KMS-11 (cell line): ENCODE results near the gene CANT1.
"Not testable (repeated sequence)": the region's sequence is repeated elsewhere in the genome, so short reads cannot be mapped to it uniquely, and the experiment has no call there.

ENCODE experiments used
- H2AFZ ChIP-seq: fragments of 200-600 bp; sonication (generic); 2 replicates; pipeline ENCODE4 v1.6.1; 2016; ENCODE audit warnings: antibody characterized with exemption, mixed run types, low read depth
- H3K27ac ChIP-seq: fragments of 200-600 bp; sonication (generic); 2 replicates; pipeline ENCODE4 v1.6.1; 2016; ENCODE audit warnings: mild to moderate bottlenecking, mixed run types
- H3K27me3 ChIP-seq: fragments of 200-600 bp; sonication (generic); 2 replicates; pipeline ENCODE4 v1.6.1; 2017; ENCODE audit warnings: mild to moderate bottlenecking, low read depth, mixed run types, moderate library complexity; ENCODE audit not compliant: insufficient read depth
- H3K36me3 ChIP-seq: fragments of 200-600 bp; sonication (generic); 2 replicates; pipeline ENCODE4 v1.6.1; 2017; ENCODE audit warnings: mild to moderate bottlenecking, mixed run types; ENCODE audit not compliant: insufficient read depth
- H3K4me1 ChIP-seq: fragments of 200-600 bp; sonication (generic); 2 replicates; pipeline ENCODE4 v1.6.1; 2016; ENCODE audit warnings: mild to moderate bottlenecking, low read depth, mixed run types; ENCODE audit not compliant: poor library complexity, severe bottlenecking
- H3K4me2 ChIP-seq: fragments of 200-600 bp; sonication (generic); 2 replicates; pipeline ENCODE4 v1.7.0; 2016; ENCODE audit warnings: mild to moderate bottlenecking, mixed run types
- H3K4me3 ChIP-seq: fragments of 200-600 bp; sonication (generic); IDR thresholded peaks from 2 replicates; pipeline ENCODE4 v1.6.1; 2017; ENCODE audit warnings: low read depth, low read length, mixed read lengths; ENCODE audit not compliant: insufficient read depth
- H3K79me2 ChIP-seq: fragments of 200-600 bp; sonication (generic); 2 replicates; pipeline ENCODE4 v1.6.1; 2016; ENCODE audit warnings: low read depth, mixed run types; ENCODE audit not compliant: insufficient read depth
- H3K9ac ChIP-seq: fragments of 200-600 bp; sonication (generic); 2 replicates; pipeline ENCODE4 v1.6.1; 2016; ENCODE audit warnings: mild to moderate bottlenecking, mixed run types
- H4K20me1 ChIP-seq: fragments of 200-600 bp; sonication (generic); 2 replicates; pipeline ENCODE4 v1.6.1; 2016; ENCODE audit warnings: mild to moderate bottlenecking, mixed run types; ENCODE audit not compliant: insufficient read depth
- TF ChIP-seq, protein P1 (sequence below): fragments of 200-600 bp; sonication (generic); conservative IDR thresholded peaks from 2 replicates; pipeline ENCODE4 v1.6.1; 2017; ENCODE audit warnings: low read depth, mild to moderate bottlenecking, antibody characterized with exemption, low read length, moderate library complexity, mixed read lengths

Gene CANT1

DNA sequence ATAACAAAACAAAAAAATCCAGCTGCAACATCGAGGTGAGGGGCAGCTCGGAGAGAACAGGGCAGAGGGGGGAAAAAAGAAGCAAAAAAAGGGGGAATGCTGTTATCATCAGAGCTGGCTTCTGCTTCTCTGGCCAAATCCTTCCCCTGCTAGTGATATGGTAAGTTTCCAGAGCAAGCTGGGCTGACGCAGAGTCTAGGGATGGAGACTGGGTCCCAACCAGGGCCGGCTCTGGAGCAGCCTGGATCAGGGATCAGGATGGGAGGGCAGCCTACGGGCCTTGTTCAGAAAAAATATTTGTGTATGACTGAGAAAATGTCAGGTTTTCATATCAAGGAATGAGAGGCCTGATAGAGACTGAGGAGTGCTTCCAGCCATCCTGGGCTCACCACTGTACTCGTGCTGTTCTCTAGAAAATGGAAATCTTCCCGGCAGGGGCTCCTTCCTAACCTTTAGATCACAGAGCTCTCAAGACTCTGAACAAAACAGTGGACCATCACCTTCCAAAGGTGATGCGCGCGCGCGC lies 13.7 kb upstream of the CANT1 start:
- Histone ChIP-seq H3K79me2 (no peaks in the 10 kb centered on the region), H3K27me3 (peaks cover 95% of the 10 kb centered on the region), H3K4me1 (no peaks in the 10 kb centered on the region), H3K9ac (no peak overlapping the region), H4K20me1 (no peaks in the 10 kb centered on the region), H3K27ac (no peak overlapping the region), H3K36me3 (no peaks in the 10 kb centered on the region), H2AFZ (no peak overlapping the region), H3K4me3 (no peak overlapping the region), H3K4me2 (no peak overlapping the region; the same call in 1 of the 2 replicates)
- TF ChIP-seq, protein P1, sequence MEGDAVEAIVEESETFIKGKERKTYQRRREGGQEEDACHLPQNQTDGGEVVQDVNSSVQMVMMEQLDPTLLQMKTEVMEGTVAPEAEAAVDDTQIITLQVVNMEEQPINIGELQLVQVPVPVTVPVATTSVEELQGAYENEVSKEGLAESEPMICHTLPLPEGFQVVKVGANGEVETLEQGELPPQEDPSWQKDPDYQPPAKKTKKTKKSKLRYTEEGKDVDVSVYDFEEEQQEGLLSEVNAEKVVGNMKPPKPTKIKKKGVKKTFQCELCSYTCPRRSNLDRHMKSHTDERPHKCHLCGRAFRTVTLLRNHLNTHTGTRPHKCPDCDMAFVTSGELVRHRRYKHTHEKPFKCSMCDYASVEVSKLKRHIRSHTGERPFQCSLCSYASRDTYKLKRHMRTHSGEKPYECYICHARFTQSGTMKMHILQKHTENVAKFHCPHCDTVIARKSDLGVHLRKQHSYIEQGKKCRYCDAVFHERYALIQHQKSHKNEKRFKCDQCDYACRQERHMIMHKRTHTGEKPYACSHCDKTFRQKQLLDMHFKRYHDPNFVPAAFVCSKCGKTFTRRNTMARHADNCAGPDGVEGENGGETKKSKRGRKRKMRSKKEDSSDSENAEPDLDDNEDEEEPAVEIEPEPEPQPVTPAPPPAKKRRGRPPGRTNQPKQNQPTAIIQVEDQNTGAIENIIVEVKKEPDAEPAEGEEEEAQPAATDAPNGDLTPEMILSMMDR, result no peak

DNA sequence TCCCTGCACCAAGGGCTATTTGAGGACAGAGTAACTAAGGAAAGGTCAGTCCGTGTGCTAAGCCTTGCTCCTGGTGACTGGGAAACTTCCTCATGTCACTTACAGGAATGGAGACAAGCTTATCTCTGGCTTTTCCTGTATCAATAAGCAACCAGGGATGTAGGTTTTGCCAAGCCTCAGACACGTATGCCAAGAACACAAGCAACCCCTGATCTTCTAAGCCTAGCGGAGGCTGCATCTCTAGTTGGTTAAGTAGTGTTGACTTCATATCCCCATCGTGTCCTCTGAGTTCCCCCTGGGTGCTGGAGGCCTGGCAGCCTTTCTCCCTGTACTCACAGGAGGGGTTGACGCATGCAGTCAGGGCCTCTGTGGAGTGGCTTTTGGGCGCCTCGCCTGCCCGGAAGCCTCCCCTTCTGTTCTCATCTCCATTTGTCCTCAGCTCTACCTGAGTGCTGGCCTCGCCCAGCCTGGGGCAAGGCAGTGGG lies 13.0 kb upstream of the CANT1 start:
- H2AFZ ChIP-seq, result no peak overlapping the region
- no peak overlapping the region for H3K4me2 ChIP-seq
- H3K36me3 ChIP-seq, result no peaks in the 10 kb centered on the region
- H3K27me3 ChIP-seq, result peaks cover 89% of the 10 kb centered on the region
- TF ChIP-seq, protein P1, result no peak
- no peaks in the 10 kb centered on the region for H3K79me2 ChIP-seq
- no peak overlapping the region for H3K9ac ChIP-seq
- no peak overlapping the region for H3K4me3 ChIP-seq
- H3K4me1 ChIP-seq, result no peaks in the 10 kb centered on the region
- no peak overlapping the region for H3K27ac ChIP-seq
- H4K20me1 ChIP-seq, result no peaks in the 10 kb centered on the region

DNA sequence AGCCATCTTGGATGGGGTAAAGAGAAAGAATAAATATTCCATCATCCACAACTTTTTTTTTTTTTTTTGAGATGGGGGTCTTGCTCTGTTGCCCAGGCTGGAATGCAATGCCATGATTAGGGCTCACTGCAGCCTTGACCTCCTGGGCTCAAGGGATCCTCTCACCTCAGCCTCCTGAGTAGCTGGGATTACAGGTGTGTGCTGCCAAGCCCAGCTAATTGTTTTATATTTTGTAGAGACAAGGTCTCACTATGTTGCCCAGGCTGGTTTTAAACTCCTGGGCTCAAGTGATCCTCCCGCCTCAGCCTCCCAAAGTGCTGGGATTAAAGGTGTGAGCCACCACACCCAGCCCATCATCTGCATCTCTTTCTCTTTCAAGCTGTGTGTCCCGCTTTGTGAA lies 12.4 kb upstream of the CANT1 start:
- not testable (repeated sequence) for H3K4me2 ChIP-seq, H3K79me2 ChIP-seq, H3K9ac ChIP-seq, H3K4me3 ChIP-seq, H3K27ac ChIP-seq, H3K4me1 ChIP-seq, H2AFZ ChIP-seq, H4K20me1 ChIP-seq, H3K36me3 ChIP-seq
- peaks cover 82% of the 10 kb centered on the region for H3K27me3 ChIP-seq

DNA sequence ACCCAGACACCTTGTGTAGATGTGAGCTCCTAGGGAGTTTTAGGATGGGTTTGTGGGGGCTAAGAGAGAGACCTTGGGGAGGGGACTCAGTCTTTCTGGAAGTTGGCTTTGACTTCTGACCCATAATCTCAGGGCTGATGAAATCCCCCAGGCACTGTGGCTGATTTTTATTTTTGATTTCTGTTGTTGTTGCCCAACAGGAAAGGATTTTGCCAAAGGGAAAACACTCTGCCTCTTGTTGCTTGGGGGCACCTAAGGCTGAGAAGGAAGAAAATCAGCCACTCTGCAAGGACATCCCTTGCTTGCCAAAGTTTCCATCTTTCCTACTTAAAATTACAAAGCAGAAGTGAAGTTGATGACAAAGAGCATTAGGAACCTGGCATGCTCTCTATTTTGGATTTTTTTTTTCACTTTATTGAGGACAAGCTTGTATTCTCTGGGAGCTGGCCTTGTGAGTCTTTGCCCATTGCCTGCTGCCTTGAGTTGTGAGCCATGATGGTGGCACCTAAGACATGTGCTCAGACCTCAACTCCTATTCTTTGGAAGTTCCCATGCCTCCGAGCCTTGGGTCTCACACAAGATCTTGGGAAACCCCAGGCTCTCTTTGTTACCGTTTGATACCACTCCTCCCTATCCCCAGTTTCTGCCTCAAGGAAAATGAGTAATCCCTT lies 11.2 kb upstream of the CANT1 start:
- Histone ChIP-seq H3K4me2 (no peak overlapping the region), H3K4me3 (no peak overlapping the region), H4K20me1 (no peaks in the 10 kb centered on the region), H3K27ac (no peak overlapping the region), H3K9ac (no peak overlapping the region), H3K79me2 (no peaks in the 10 kb centered on the region), H3K36me3 (no peaks in the 10 kb centered on the region), H3K4me1 (no peaks in the 10 kb centered on the region), H2AFZ (no peak overlapping the region), H3K27me3 (peaks cover 71% of the 10 kb centered on the region)
- TF ChIP-seq, protein P1, result no peak
